ENCODE data around the gene ATF3.

Gene ATF3

DNA sequence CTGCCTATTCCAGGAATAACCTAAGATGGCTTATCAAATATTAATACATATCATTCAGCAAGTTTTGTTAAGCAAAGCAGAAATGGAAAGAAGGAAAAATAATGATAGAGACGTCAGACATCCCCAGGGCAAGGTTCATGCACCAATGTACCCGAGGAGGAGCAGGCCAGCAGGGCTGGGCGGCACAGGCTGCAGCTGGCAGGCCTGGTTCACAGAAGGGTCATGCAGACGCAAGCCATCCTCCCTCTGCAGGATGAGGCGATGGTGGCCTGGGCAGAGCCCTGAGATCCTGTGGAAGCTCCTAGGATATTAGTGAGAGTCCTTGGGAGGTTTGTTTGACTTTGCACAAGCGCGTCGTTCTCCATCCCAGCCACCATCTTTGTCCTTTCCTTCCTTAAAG is 61.0 kb downstream of the ATF3 start:
- Histone ChIP-seq H4K20me1 (ENCODE audit: control insufficient read depth, insufficient read depth, low read depth, low read length) (peaks cover 11% of the 10 kb centered on the region), H3K4me1 (ENCODE audit: control insufficient read depth, low read length) (peaks cover 18% of the 10 kb centered on the region), H3K79me2 (ENCODE audit: control insufficient read depth, low read length) (no peaks in the 10 kb centered on the region), H3K4me2 (ENCODE audit: low read length) (no peak overlapping the region), H3K9me2 (replicated peaks; ENCODE audit: control insufficient read depth, low read length) (no peaks in the 10 kb centered on the region), H3K27ac (ENCODE audit: low read depth, low read length) (no peak overlapping the region), H3K27me3 (ENCODE audit: control insufficient read depth, low read length) (peaks cover 91% of the 10 kb centered on the region), H3F3A (ENCODE audit: control insufficient read depth, insufficient read depth) (no peaks in the 10 kb centered on the region), H3K4me3 (ENCODE audit: low read length) (no peak overlapping the region), H3K9me3 (ENCODE audit: control insufficient read depth, insufficient read depth, low read length) (no peaks in the 10 kb centered on the region), H3K36me3 (ENCODE audit: control insufficient read depth, low read length) (no peaks in the 10 kb centered on the region)
- TF ChIP-seq, protein P1, sequence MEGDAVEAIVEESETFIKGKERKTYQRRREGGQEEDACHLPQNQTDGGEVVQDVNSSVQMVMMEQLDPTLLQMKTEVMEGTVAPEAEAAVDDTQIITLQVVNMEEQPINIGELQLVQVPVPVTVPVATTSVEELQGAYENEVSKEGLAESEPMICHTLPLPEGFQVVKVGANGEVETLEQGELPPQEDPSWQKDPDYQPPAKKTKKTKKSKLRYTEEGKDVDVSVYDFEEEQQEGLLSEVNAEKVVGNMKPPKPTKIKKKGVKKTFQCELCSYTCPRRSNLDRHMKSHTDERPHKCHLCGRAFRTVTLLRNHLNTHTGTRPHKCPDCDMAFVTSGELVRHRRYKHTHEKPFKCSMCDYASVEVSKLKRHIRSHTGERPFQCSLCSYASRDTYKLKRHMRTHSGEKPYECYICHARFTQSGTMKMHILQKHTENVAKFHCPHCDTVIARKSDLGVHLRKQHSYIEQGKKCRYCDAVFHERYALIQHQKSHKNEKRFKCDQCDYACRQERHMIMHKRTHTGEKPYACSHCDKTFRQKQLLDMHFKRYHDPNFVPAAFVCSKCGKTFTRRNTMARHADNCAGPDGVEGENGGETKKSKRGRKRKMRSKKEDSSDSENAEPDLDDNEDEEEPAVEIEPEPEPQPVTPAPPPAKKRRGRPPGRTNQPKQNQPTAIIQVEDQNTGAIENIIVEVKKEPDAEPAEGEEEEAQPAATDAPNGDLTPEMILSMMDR (IDR thresholded peaks at IDR 0.05; ENCODE audit: low read depth, low read length, poor library complexity, severe bottlenecking), result no peak
- TF ChIP-seq EZH2phosphoT487 (IDR thresholded peaks at IDR 0.05; ENCODE audit: borderline replicate concordance, low read length), result no peak

- no peaks in the 10 kb centered on the region for H3K36me3 ChIP-seq (ENCODE audit: control insufficient read depth, low read length)
- H3K4me1 ChIP-seq (ENCODE audit: control insufficient read depth, low read length), result peaks cover 16% of the 10 kb centered on the region
- no peak overlapping the region for H3K4me3 ChIP-seq (ENCODE audit: low read length)
- H3F3A ChIP-seq (ENCODE audit: control insufficient read depth, insufficient read depth), result no peaks in the 10 kb centered on the region
- H4K20me1 ChIP-seq (ENCODE audit: control insufficient read depth, insufficient read depth, low read depth, low read length), result peaks cover 6% of the 10 kb centered on the region
- TF ChIP-seq, protein P1 (IDR thresholded peaks at IDR 0.05; ENCODE audit: low read depth, low read length, poor library complexity, severe bottlenecking), result no peak
- no peak for TF ChIP-seq EZH2phosphoT487 (IDR thresholded peaks at IDR 0.05; ENCODE audit: borderline replicate concordance, low read length)
- no peaks in the 10 kb centered on the region for H3K79me2 ChIP-seq (ENCODE audit: control insufficient read depth, low read length)
- H3K27ac ChIP-seq (ENCODE audit: low read depth, low read length), result no peak overlapping the region
- no peaks in the 10 kb centered on the region for H3K9me2 ChIP-seq (replicated peaks; ENCODE audit: control insufficient read depth, low read length)
- no peaks in the 10 kb centered on the region for H3K9me3 ChIP-seq (ENCODE audit: control insufficient read depth, insufficient read depth, low read length)
- peaks cover 89% of the 10 kb centered on the region for H3K27me3 ChIP-seq (ENCODE audit: control insufficient read depth, low read length)
- no peak overlapping the region for H3K4me2 ChIP-seq (ENCODE audit: low read length)
These were observed 61.7 kb downstream of the ATF3 start for GRCh38 chr1:212670301-212670700.
